Ascending aorta (tissue), 2 donors: ENCODE data around the gene ZNF681. TPM values are rescaled to one million over a fixed set of nuclear protein-coding genes. Genes with fewer than 3 reads are reported as not detected.
"Not testable (repeated sequence)": the region's sequence is repeated elsewhere in the genome, so short reads cannot be mapped to it uniquely, and the experiment has no call there.

Experiments used
- DNase-seq, 2 donors: peaks; one replicate each; pipeline ENCODE4 v3.0.0-alpha.2; 2019; ENCODE audit warnings: low spot score in 2 of 2
- H3K27ac ChIP-seq, 2 donors: fragments of 200-600 bp; sonication (generic); one replicate each; pipeline ENCODE4 v1.5.1; 2016 to 2017; ENCODE audit warnings: mild to moderate bottlenecking in 1 of 2
- H3K27me3 ChIP-seq: fragments of 200-600 bp; sonication (generic); one replicate; pipeline ENCODE4 v1.5.1; 2017
- H3K36me3 ChIP-seq, 2 donors: fragments of 200-600 bp; sonication (generic); one replicate each; pipeline ENCODE4 v1.5.1; 2016
- H3K4me1 ChIP-seq, 2 donors: fragments of 200-600 bp; sonication (generic); one replicate each; pipeline ENCODE4 v1.5.1; 2016 to 2017; ENCODE audit warnings: mild to moderate bottlenecking in 1 of 2
- H3K4me3 ChIP-seq, 2 donors: fragments of 200-600 bp; sonication (generic); one replicate each; pipeline ENCODE4 v1.5.1; 2016 to 2017; ENCODE audit warnings: mild to moderate bottlenecking in 1 of 2
- H3K9me3 ChIP-seq, 2 donors: fragments of 200-600 bp; sonication (generic); one replicate each; pipeline ENCODE4 v1.5.1; 2016
- CTCF ChIP-seq, 3 experiments: fragments of 200-600 bp in 2 of 3; fragments of 450-650 bp in 1 of 3; sonication (generic) in 2 of 3; IDR thresholded peaks; one replicate each; pipeline ENCODE4 v1.5.1; 2016 to 2019; ENCODE audit warnings: antibody characterized with exemption in 3 of 3, mild to moderate bottlenecking in 1 of 3, moderate library complexity in 1 of 3
- intact Hi-C: fragments of 100-400 bp; cut with DNase I; formaldehyde crosslinking; loops from one replicate; pipeline ENCODE4 v1.15.1; 2023
- total RNA-seq: library from RNA; depleted of rRNA; stranded (reverse); fragments of >200 nt; gene quantifications from one replicate; pipeline ENCODE4 v1.1.0, GENCODE V29; 2016

The ZNF681 gene
- total RNA-seq, 1 donor from 2014 or later = 1.9 TPM

- Histone ChIP-seq H3K27me3 (no peaks in the 10 kb centered on the region), H3K4me1 (no peaks in the 10 kb centered on the region), H3K27ac (no peak overlapping the region), H3K36me3 (no peaks in the 10 kb centered on the region), H3K4me3 (no peak overlapping the region), H3K9me3 (no peaks in the 10 kb centered on the region)
- intact Hi-C loops = loop anchor here (10.0 kb wide), 1 partner anchor 375 kb away; the partner anchor contains the start of gene ZNF91
- TF ChIP-seq CTCF (IDR thresholded peaks at IDR 0.05) = no peak
- DNase-seq = no peak
Measured at GRCh38 chr19:23769691-23770468, 11.2 kb upstream of the ZNF681 start.

GRCh38 chr19:23766951-23767350 is 8.3 kb upstream of the ZNF681 start:
- Histone ChIP-seq H3K4me1 (no peaks in the 10 kb centered on the region), H3K36me3 (no peaks in the 10 kb centered on the region), H3K27ac (no peak overlapping the region), H3K9me3 (no peaks in the 10 kb centered on the region), H3K4me3 (no peak overlapping the region), H3K27me3 (no peaks in the 10 kb centered on the region)
- peak in 1 of 2 donors; percentile 41 for DNase-seq
- TF ChIP-seq CTCF (IDR thresholded peaks at IDR 0.05) = no peak
- intact Hi-C loops = loop anchor here (10.0 kb wide), 1 partner anchor 372 kb away; the partner anchor contains the start of gene ZNF91

GRCh38 chr19:23764781-23765180 is 6.1 kb upstream of the ZNF681 start:
- H3K36me3 ChIP-seq = no peaks in the 10 kb centered on the region
- DNase-seq = no peak
- no peaks in the 10 kb centered on the region for H3K4me1 ChIP-seq
- no peak overlapping the region for H3K27ac ChIP-seq
- H3K9me3 ChIP-seq = no peaks in the 10 kb centered on the region
- TF ChIP-seq CTCF (IDR thresholded peaks at IDR 0.05) = no peak
- intact Hi-C loops = loop anchor here (5.0 to 10.0 kb wide), 2 partner anchors 370 to 492 kb away; partner anchors contain the start of gene ZNF91
- H3K27me3 ChIP-seq = no peaks in the 10 kb centered on the region
- no peak overlapping the region for H3K4me3 ChIP-seq

GRCh38 chr19:23762884-23763711 is 4.4 kb upstream of the ZNF681 start:
- no peaks in the 10 kb centered on the region for H3K27me3 ChIP-seq
- intact Hi-C loops = loop anchor here (5.0 to 10.0 kb wide), 2 partner anchors 368 to 491 kb away; partner anchors contain the start of gene ZNF91
- H3K27ac ChIP-seq = peak overlapping the region; percentile 68 to 71
- H3K9me3 ChIP-seq = no peaks in the 10 kb centered on the region
- H3K4me1 ChIP-seq = peaks cover 0 to 3% of the 10 kb centered on the region in 2 donors
- peak; percentile 41 to 92 for DNase-seq
- no peaks in the 10 kb centered on the region for H3K36me3 ChIP-seq
- peak overlapping the region; percentile 55 to 91 for H3K4me3 ChIP-seq
- TF ChIP-seq CTCF (IDR thresholded peaks at IDR 0.05) = peak in 1 of 3 experiments; percentile 12

GRCh38 chr19:23762548-23762883 is 3.8 kb upstream of the ZNF681 start:
- peak overlapping the region in 1 of 2 donors; percentile 71 for H3K27ac ChIP-seq

GRCh38 chr19:23760326-23760725 is 1.6 kb upstream of the ZNF681 start:
- not testable (repeated sequence) for H3K4me3 ChIP-seq, H3K27me3 ChIP-seq, H3K9me3 ChIP-seq, H3K27ac ChIP-seq, DNase-seq, H3K4me1 ChIP-seq, H3K36me3 ChIP-seq
- intact Hi-C loops = loop anchor here (5.0 to 10.0 kb wide), 2 partner anchors 366 to 488 kb away; partner anchors contain the start of gene ZNF91

More at GRCh38 chr19:23762548-23762883, 3.8 kb upstream of the ZNF681 start:
- Histone ChIP-seq H3K4me1 (peaks cover 0 to 5% of the 10 kb centered on the region in 2 donors), H3K27me3 (no peaks in the 10 kb centered on the region), H3K36me3 (no peaks in the 10 kb centered on the region), H3K9me3 (no peaks in the 10 kb centered on the region), H3K4me3 (peak overlapping the region; percentile 55 to 91)
- no peak for TF ChIP-seq CTCF (IDR thresholded peaks at IDR 0.05)
- no peak for DNase-seq
- intact Hi-C loops = loop anchor here (5.0 to 10.0 kb wide), 2 partner anchors 368 to 490 kb away; partner anchors contain the start of gene ZNF91

GRCh38 chr19:23743633-23744232 is 15.0 kb downstream of the ZNF681 start:
- H3K27ac ChIP-seq, H3K27me3 ChIP-seq, H3K4me3 ChIP-seq, DNase-seq, intact Hi-C loops, H3K4me1 ChIP-seq: not testable (repeated sequence)
- Histone ChIP-seq H3K9me3 (peaks cover 11 to 62% of the 10 kb centered on the region in 2 donors), H3K36me3 (peaks cover 8 to 29% of the 10 kb centered on the region in 2 donors)
